OCI-LY1 (cell line): ENCODE results near the gene C1QTNF7.

Experiments used
- H2AFZ ChIP-seq: fragments of 200-600 bp; sonication (generic), shearing (Covaris generic); 2 replicates; pipeline ENCODE4 v1.6.0; 2014; ENCODE audit warnings: antibody characterized with exemption, mild to moderate bottlenecking, low read length
- H3F3A ChIP-seq: fragments of 200-600 bp; sonication (generic), shearing (Covaris generic); 2 replicates; pipeline ENCODE4 v1.6.0; 2014; ENCODE audit warnings: mild to moderate bottlenecking, antibody characterized with exemption, low read length, moderate library complexity; ENCODE audit not compliant: insufficient read depth
- H3K27ac ChIP-seq: fragments of 200-600 bp; sonication (generic); 2 replicates; pipeline ENCODE4 v1.5.1; 2014; ENCODE audit warnings: low read length, mixed run types, mild to moderate bottlenecking, low read depth; ENCODE audit not compliant: poor library complexity, severe bottlenecking
- H3K27me3 ChIP-seq: fragments of 200-600 bp; sonication (generic); 2 replicates; pipeline ENCODE4 v1.6.0; 2014; ENCODE audit warnings: antibody characterized with exemption, mild to moderate bottlenecking, low read length, moderate library complexity; ENCODE audit not compliant: insufficient read depth
- H3K36me3 ChIP-seq: fragments of 200-600 bp; sonication (generic); 2 replicates; pipeline ENCODE4 v1.6.1; 2014; ENCODE audit warnings: mild to moderate bottlenecking, antibody characterized with exemption, low read length, moderate library complexity, mixed read lengths; ENCODE audit not compliant: insufficient read depth
- H3K4me1 ChIP-seq: fragments of 200-600 bp; sonication (generic); 2 replicates; pipeline ENCODE4 v1.5.1; 2014; ENCODE audit warnings: mild to moderate bottlenecking, low read length, moderate library complexity; ENCODE audit not compliant: insufficient read depth, severe bottlenecking
- H3K4me2 ChIP-seq: fragments of 200-600 bp; sonication (generic), shearing (Covaris generic); 2 replicates; pipeline ENCODE4 v1.6.1; 2014; ENCODE audit warnings: low read length
- H3K4me3 ChIP-seq: fragments of 200-600 bp; sonication (generic); 2 replicates; pipeline ENCODE4 v1.5.1; 2014; ENCODE audit warnings: low read length, low read depth, mild to moderate bottlenecking, mixed read lengths; ENCODE audit not compliant: poor library complexity, severe bottlenecking
- H3K79me2 ChIP-seq: fragments of 200-600 bp; shearing (Covaris generic); 2 replicates; pipeline ENCODE4 v1.6.1; 2016; ENCODE audit warnings: mixed run types, low read length, mixed read lengths; ENCODE audit not compliant: insufficient read depth
- H3K9ac ChIP-seq: fragments of 200-600 bp; sonication (generic), shearing (Covaris generic); 2 replicates; pipeline ENCODE4 v1.6.1; 2014; ENCODE audit warnings: mild to moderate bottlenecking, low read length, mixed read lengths
- H3K9me2 ChIP-seq: fragments of 200-600 bp; sonication (generic), shearing (Covaris generic); 2 replicates; pipeline ENCODE4 v1.6.1; 2014; ENCODE audit warnings: low read depth, mild to moderate bottlenecking, low read length, mixed read lengths
- H3K9me3 ChIP-seq: fragments of 200-600 bp; shearing (Covaris generic); 2 replicates; pipeline ENCODE4 v1.6.1; 2014; ENCODE audit warnings: low read length, mixed read lengths
- H4K20me1 ChIP-seq: fragments of 200-600 bp; sonication (generic), shearing (Covaris generic); 2 replicates; pipeline ENCODE4 v1.6.0; 2016; ENCODE audit warnings: mild to moderate bottlenecking, low read length; ENCODE audit not compliant: insufficient read depth
- CTCF ChIP-seq: fragments of 200-600 bp; sonication (generic), shearing (Covaris generic); IDR thresholded peaks from 2 replicates; pipeline ENCODE4 v1.5.1; 2017; ENCODE audit warnings: mild to moderate bottlenecking, antibody characterized with exemption, low read length, moderate library complexity, mixed read lengths
- EZH2 ChIP-seq: fragments of 200-600 bp; sonication (generic), shearing (Covaris generic); IDR thresholded peaks from 2 replicates; pipeline ENCODE4 v1.8.0; 2017; ENCODE audit warnings: borderline replicate concordance, mixed run types, mild to moderate bottlenecking, antibody characterized with exemption, low read length, moderate library complexity, mixed read lengths

Gene C1QTNF7

GRCh38 chr4:15417233-15417660 lies 10.6 kb upstream of the C1QTNF7 start:
- Histone ChIP-seq H3K4me1 (peaks cover 28% of the 10 kb centered on the region), H3K4me2 (no peak overlapping the region)

GRCh38 chr4:15418956-15419355 lies 8.9 kb upstream of the C1QTNF7 start:
- Histone ChIP-seq H4K20me1 (no peaks in the 10 kb centered on the region), H3K27ac (no peak overlapping the region), H3K27me3 (no peaks in the 10 kb centered on the region), H2AFZ (no peak overlapping the region), H3K4me2 (no peak overlapping the region), H3K4me3 (no peak overlapping the region), H3K9me2 (no peaks in the 10 kb centered on the region), H3K9me3 (no peaks in the 10 kb centered on the region), H3K4me1 (peaks cover 12% of the 10 kb centered on the region), H3K36me3 (no peaks in the 10 kb centered on the region), H3F3A (no peaks in the 10 kb centered on the region), H3K79me2 (no peaks in the 10 kb centered on the region), H3K9ac (no peak overlapping the region)
- no peak for TF ChIP-seq CTCF
- no peak for TF ChIP-seq EZH2

More at GRCh38 chr4:15417233-15417660, 10.6 kb upstream of the C1QTNF7 start:
- no peaks in the 10 kb centered on the region for H4K20me1 ChIP-seq
- no peak overlapping the region for H3K27ac ChIP-seq
- no peaks in the 10 kb centered on the region for H3K9me2 ChIP-seq
- no peaks in the 10 kb centered on the region for H3K79me2 ChIP-seq
- no peak overlapping the region for H3K4me3 ChIP-seq
- no peaks in the 10 kb centered on the region for H3K9me3 ChIP-seq
- no peaks in the 10 kb centered on the region for H3F3A ChIP-seq
- TF ChIP-seq EZH2 (no peak), CTCF (no peak)
- H3K27me3 ChIP-seq = no peaks in the 10 kb centered on the region
- H3K9ac ChIP-seq = no peak overlapping the region
- H2AFZ ChIP-seq = no peak overlapping the region
- no peaks in the 10 kb centered on the region for H3K36me3 ChIP-seq

GRCh38 chr4:15420642-15421041 lies 7.2 kb upstream of the C1QTNF7 start:
- Histone ChIP-seq H3K27ac (no peak overlapping the region), H3K4me1 (peaks cover 5% of the 10 kb centered on the region), H3K9me3 (no peaks in the 10 kb centered on the region), H3K9me2 (no peaks in the 10 kb centered on the region), H3K36me3 (no peaks in the 10 kb centered on the region), H3K79me2 (no peaks in the 10 kb centered on the region), H3K4me2 (no peak overlapping the region), H3K4me3 (no peak overlapping the region), H4K20me1 (no peaks in the 10 kb centered on the region), H3K27me3 (no peaks in the 10 kb centered on the region), H2AFZ (no peak overlapping the region), H3K9ac (no peak overlapping the region), H3F3A (no peaks in the 10 kb centered on the region)
- TF ChIP-seq EZH2 (no peak), CTCF (no peak)
